GM23338 (cell line): ENCODE data around the gene RAB44. TPM values are rescaled to one million over a fixed set of nuclear protein-coding genes. Genes with fewer than 3 reads are reported as not detected.

ENCODE experiments used
- ATAC-seq: fragments of 200-7000 bp; cut with Tn5 transposase; 3 replicates; pipeline ENCODE4 v1.9.1; 2020
- DNase-seq: peaks from one replicate; pipeline ENCODE4 v3.0.0-alpha.2; 2015; ENCODE audit warnings: low spot score
- H2AFZ ChIP-seq: fragments of 200-600 bp; sonication (generic); 2 replicates; pipeline ENCODE4 v1.8.0; 2016; ENCODE audit warnings: antibody characterized with exemption, mild to moderate bottlenecking, moderate library complexity
- H3F3A ChIP-seq: fragments of 200-600 bp; sonication (generic); replicated peaks from 2 replicates; pipeline ENCODE4 v1.8.0; 2017; ENCODE audit warnings: antibody characterized with exemption, mixed run types, low read depth
- H3K27ac ChIP-seq: fragments of 200-600 bp; sonication (generic); 2 replicates; pipeline ENCODE4 v1.6.1; 2016; ENCODE audit warnings: low read depth
- H3K27me3 ChIP-seq: fragments of 200-600 bp; sonication (generic); 2 replicates; pipeline ENCODE4 v1.8.0; 2016; ENCODE audit warnings: mild to moderate bottlenecking, mixed run types, moderate library complexity; ENCODE audit not compliant: insufficient read depth
- H3K36me3 ChIP-seq: fragments of 200-600 bp; sonication (generic); 2 replicates; pipeline ENCODE4 v1.8.0; 2016; ENCODE audit warnings: mild to moderate bottlenecking; ENCODE audit not compliant: insufficient read depth
- H3K4me1 ChIP-seq: fragments of 200-600 bp; sonication (generic); 2 replicates; pipeline ENCODE4 v1.8.0; 2016; ENCODE audit warnings: mild to moderate bottlenecking, moderate library complexity; ENCODE audit not compliant: insufficient read depth
- H3K4me2 ChIP-seq: fragments of 200-600 bp; sonication (generic); 2 replicates; pipeline ENCODE4 v1.7.1; 2017; ENCODE audit warnings: mixed run types
- H3K4me3 ChIP-seq: fragments of 200-600 bp; sonication (generic); 2 replicates; pipeline ENCODE4 v1.6.1; 2016; ENCODE audit warnings: mixed run types
- H3K79me2 ChIP-seq: fragments of 200-600 bp; sonication (generic); replicated peaks from 2 replicates; pipeline ENCODE4 v1.8.0; 2017; ENCODE audit warnings: mild to moderate bottlenecking; ENCODE audit not compliant: insufficient read depth
- H3K9me2 ChIP-seq: fragments of 200-600 bp; sonication (generic); 2 replicates; pipeline ENCODE4 v1.8.0; 2017; ENCODE audit not compliant: insufficient read depth
- H4K20me1 ChIP-seq: fragments of 200-600 bp; sonication (generic); replicated peaks from 2 replicates; pipeline ENCODE4 v1.8.0; 2017; ENCODE audit warnings: mild to moderate bottlenecking; ENCODE audit not compliant: insufficient read depth
- H3K27ac Mint-ChIP-seq: 2 replicates; pipeline ENCODE4 v1.8.0; 2020; ENCODE audit warnings: inconsistent platforms, mild to moderate bottlenecking, moderate library complexity, mixed read lengths
- H3K27me3 Mint-ChIP-seq: 3 replicates; pipeline ENCODE4 v1.8.0; 2022; ENCODE audit warnings: low read depth, mild to moderate bottlenecking, moderate library complexity, mixed read lengths, inconsistent platforms; ENCODE audit not compliant: insufficient read depth, poor library complexity
- H3K36me3 Mint-ChIP-seq: 3 replicates; pipeline ENCODE4 v1.8.0; 2021; ENCODE audit warnings: low read depth, mild to moderate bottlenecking, inconsistent platforms, moderate library complexity, mixed read lengths
- H3K4me1 Mint-ChIP-seq: 3 replicates; pipeline ENCODE4 v1.8.0; 2020; ENCODE audit warnings: mild to moderate bottlenecking, inconsistent platforms, mixed read lengths
- H3K4me3 Mint-ChIP-seq: 3 replicates; pipeline ENCODE4 v1.8.0; 2021; ENCODE audit warnings: moderate library complexity, mild to moderate bottlenecking, inconsistent platforms, mixed read lengths
- H3K9me3 Mint-ChIP-seq: 3 replicates; pipeline ENCODE4 v1.8.0; 2020; ENCODE audit warnings: moderate library complexity, mild to moderate bottlenecking, inconsistent platforms, mixed read lengths
- CREB1 ChIP-seq: fragments of 250-450 bp; sonication (Bioruptor Pico); IDR thresholded peaks from 2 replicates; pipeline ENCODE4 v1.5.0; 2020; ENCODE audit warnings: low read depth, mild to moderate bottlenecking, moderate library complexity
- EZH2 ChIP-seq: fragments of 200-600 bp; sonication (generic); IDR thresholded peaks from one replicate; pipeline ENCODE4 v1.8.0; 2017; ENCODE audit warnings: antibody characterized with exemption, mild to moderate bottlenecking, low read depth; ENCODE audit not compliant: unreplicated experiment
- EZH2phosphoT487 ChIP-seq: fragments of 200-600 bp; sonication (generic); IDR thresholded peaks from one replicate; pipeline ENCODE4 v1.8.1; 2018; ENCODE audit warnings: antibody characterized with exemption; ENCODE audit not compliant: unreplicated experiment
- JUNB ChIP-seq: IDR thresholded peaks from one replicate; pipeline ENCODE4 v1.6.1; 2016; ENCODE audit warnings: antibody characterized with exemption; ENCODE audit not compliant: unreplicated experiment
- NANOG ChIP-seq: IDR thresholded peaks from 2 replicates; pipeline ENCODE4 v1.6.1; 2016; ENCODE audit warnings: antibody characterized with exemption, borderline replicate concordance
- POLR2AphosphoS5 ChIP-seq: IDR thresholded peaks from 2 replicates; pipeline ENCODE4 v1.6.1; 2016; ENCODE audit warnings: antibody characterized with exemption, low read depth
- REST ChIP-seq: IDR thresholded peaks from one replicate; pipeline ENCODE4 v1.6.1; 2018; ENCODE audit warnings: antibody characterized with exemption; ENCODE audit not compliant: unreplicated experiment
- STAT1 ChIP-seq: IDR thresholded peaks from one replicate; pipeline ENCODE4 v1.6.1; 2016; ENCODE audit warnings: antibody characterized with exemption; ENCODE audit not compliant: unreplicated experiment
- ZNF114 ChIP-seq: fragments of 250-450 bp; sonication (Bioruptor Pico); IDR thresholded peaks from 2 replicates; pipeline ENCODE4 v1.5.0; 2020; ENCODE audit warnings: mild to moderate bottlenecking, moderate library complexity
- ZNF331 ChIP-seq: fragments of 250-450 bp; sonication (Bioruptor Pico); IDR thresholded peaks from 2 replicates; pipeline ENCODE4 v1.5.0; 2020; ENCODE audit warnings: low read depth, mild to moderate bottlenecking, moderate library complexity
- polyA plus RNA-seq: library from polyadenylated mRNA; unstranded; fragments of >200 nt; fragmentation: Nextera tagmentation; extraction: Ambion mirVana; gene quantifications from 2 replicates; pipeline ENCODE4 v1.2.1, GENCODE V29; 2016
- total RNA-seq: library from RNA; depleted of rRNA; stranded (reverse); fragments of >200 nt; shearing (Covaris generic); gene quantifications from 2 replicates; pipeline ENCODE4 v1.2.3, GENCODE V29; 2014
- TF ChIP-seq, protein P1 (sequence below): IDR thresholded peaks from 2 replicates; pipeline ENCODE4 v1.6.1; 2016; ENCODE audit warnings: antibody characterized with exemption
- TF ChIP-seq, protein P2 (sequence below): fragments of 250-450 bp; sonication (Bioruptor Pico); IDR thresholded peaks from 2 replicates; pipeline ENCODE4 v1.5.0; 2020; ENCODE audit warnings: mild to moderate bottlenecking, moderate library complexity
- TF ChIP-seq, protein P3 (sequence below), 2 experiments: fragments of 200-600 bp in 1 of 2; sonication (generic) in 1 of 2; conservative IDR thresholded peaks; 2 replicates each; pipeline versions ENCODE4 v1.5.1 to v1.6.1; 2016 to 2017; ENCODE audit warnings: antibody characterized with exemption in 2 of 2, low read depth in 2 of 2, mild to moderate bottlenecking in 2 of 2, moderate library complexity in 1 of 2

RAB44 gene
- total and polyA plus RNA-seq, 2 experiments from 2014 or later: not detected

- no peak overlapping the region for H3K27ac Mint-ChIP-seq
- 0 out of 2 replicates have a peak overlapping the region, but pooled peaks have one; percentile 59 for H2AFZ ChIP-seq
- H3F3A ChIP-seq: 0 out of 2 replicates have a peak, but pooled peaks cover under 1% of the 10 kb centered on the region
- TF ChIP-seq JUNB (no peak), ZNF114 (CRISPR knock-in tag) (no peak), EZH2phosphoT487 (no peak), NANOG (no peak), STAT1 (no peak), CREB1 (CRISPR knock-in tag) (no peak), EZH2 (no peak), REST (no peak), ZNF331 (CRISPR knock-in tag) (no peak), POLR2AphosphoS5 (no peak)
- TF ChIP-seq, protein P1, sequence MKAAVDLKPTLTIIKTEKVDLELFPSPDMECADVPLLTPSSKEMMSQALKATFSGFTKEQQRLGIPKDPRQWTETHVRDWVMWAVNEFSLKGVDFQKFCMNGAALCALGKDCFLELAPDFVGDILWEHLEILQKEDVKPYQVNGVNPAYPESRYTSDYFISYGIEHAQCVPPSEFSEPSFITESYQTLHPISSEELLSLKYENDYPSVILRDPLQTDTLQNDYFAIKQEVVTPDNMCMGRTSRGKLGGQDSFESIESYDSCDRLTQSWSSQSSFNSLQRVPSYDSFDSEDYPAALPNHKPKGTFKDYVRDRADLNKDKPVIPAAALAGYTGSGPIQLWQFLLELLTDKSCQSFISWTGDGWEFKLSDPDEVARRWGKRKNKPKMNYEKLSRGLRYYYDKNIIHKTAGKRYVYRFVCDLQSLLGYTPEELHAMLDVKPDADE: no peak
- TF ChIP-seq, protein P2, sequence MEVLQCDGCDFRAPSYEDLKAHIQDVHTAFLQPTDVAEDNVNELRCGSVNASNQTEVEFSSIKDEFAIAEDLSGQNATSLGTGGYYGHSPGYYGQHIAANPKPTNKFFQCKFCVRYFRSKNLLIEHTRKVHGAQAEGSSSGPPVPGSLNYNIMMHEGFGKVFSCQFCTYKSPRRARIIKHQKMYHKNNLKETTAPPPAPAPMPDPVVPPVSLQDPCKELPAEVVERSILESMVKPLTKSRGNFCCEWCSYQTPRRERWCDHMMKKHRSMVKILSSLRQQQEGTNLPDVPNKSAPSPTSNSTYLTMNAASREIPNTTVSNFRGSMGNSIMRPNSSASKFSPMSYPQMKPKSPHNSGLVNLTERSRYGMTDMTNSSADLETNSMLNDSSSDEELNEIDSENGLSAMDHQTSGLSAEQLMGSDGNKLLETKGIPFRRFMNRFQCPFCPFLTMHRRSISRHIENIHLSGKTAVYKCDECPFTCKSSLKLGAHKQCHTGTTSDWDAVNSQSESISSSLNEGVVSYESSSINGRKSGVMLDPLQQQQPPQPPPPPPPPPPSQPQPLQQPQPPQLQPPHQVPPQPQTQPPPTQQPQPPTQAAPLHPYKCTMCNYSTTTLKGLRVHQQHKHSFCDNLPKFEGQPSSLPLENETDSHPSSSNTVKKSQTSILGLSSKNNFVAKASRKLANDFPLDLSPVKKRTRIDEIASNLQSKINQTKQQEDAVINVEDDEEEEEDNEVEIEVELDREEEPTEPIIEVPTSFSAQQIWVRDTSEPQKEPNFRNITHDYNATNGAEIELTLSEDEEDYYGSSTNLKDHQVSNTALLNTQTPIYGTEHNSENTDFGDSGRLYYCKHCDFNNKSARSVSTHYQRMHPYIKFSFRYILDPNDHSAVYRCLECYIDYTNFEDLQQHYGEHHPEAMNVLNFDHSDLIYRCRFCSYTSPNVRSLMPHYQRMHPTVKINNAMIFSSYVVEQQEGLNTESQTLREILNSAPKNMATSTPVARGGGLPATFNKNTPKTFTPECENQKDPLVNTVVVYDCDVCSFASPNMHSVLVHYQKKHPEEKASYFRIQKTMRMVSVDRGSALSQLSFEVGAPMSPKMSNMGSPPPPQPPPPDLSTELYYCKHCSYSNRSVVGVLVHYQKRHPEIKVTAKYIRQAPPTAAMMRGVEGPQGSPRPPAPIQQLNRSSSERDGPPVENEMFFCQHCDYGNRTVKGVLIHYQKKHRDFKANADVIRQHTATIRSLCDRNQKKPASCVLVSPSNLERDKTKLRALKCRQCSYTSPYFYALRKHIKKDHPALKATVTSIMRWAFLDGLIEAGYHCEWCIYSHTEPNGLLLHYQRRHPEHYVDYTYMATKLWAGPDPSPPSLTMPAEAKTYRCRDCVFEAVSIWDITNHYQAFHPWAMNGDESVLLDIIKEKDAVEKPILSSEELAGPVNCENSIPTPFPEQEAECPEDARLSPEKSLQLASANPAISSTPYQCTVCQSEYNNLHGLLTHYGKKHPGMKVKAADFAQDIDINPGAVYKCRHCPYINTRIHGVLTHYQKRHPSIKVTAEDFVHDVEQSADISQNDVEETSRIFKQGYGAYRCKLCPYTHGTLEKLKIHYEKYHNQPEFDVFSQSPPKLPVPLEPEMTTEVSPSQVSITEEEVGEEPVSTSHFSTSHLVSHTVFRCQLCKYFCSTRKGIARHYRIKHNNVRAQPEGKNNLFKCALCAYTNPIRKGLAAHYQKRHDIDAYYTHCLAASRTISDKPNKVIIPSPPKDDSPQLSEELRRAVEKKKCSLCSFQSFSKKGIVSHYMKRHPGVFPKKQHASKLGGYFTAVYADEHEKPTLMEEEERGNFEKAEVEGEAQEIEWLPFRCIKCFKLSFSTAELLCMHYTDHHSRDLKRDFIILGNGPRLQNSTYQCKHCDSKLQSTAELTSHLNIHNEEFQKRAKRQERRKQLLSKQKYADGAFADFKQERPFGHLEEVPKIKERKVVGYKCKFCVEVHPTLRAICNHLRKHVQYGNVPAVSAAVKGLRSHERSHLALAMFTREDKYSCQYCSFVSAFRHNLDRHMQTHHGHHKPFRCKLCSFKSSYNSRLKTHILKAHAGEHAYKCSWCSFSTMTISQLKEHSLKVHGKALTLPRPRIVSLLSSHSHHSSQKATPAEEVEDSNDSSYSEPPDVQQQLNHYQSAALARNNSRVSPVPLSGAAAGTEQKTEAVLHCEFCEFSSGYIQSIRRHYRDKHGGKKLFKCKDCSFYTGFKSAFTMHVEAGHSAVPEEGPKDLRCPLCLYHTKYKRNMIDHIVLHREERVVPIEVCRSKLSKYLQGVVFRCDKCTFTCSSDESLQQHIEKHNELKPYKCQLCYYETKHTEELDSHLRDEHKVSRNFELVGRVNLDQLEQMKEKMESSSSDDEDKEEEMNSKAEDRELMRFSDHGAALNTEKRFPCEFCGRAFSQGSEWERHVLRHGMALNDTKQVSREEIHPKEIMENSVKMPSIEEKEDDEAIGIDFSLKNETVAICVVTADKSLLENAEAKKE: no peak
- TF ChIP-seq, protein P3, sequence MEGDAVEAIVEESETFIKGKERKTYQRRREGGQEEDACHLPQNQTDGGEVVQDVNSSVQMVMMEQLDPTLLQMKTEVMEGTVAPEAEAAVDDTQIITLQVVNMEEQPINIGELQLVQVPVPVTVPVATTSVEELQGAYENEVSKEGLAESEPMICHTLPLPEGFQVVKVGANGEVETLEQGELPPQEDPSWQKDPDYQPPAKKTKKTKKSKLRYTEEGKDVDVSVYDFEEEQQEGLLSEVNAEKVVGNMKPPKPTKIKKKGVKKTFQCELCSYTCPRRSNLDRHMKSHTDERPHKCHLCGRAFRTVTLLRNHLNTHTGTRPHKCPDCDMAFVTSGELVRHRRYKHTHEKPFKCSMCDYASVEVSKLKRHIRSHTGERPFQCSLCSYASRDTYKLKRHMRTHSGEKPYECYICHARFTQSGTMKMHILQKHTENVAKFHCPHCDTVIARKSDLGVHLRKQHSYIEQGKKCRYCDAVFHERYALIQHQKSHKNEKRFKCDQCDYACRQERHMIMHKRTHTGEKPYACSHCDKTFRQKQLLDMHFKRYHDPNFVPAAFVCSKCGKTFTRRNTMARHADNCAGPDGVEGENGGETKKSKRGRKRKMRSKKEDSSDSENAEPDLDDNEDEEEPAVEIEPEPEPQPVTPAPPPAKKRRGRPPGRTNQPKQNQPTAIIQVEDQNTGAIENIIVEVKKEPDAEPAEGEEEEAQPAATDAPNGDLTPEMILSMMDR (conservative IDR thresholded peaks at IDR 0.05; ENCODE audit: low read depth in 2 of 2): no peak
- peaks cover 36% of the 10 kb centered on the region for H3K4me1 Mint-ChIP-seq
- peaks cover 9% of the 10 kb centered on the region for H3K27me3 Mint-ChIP-seq
- no peaks in the 10 kb centered on the region for H3K36me3 ChIP-seq
- H3K4me3 Mint-ChIP-seq: no peak overlapping the region
- no peaks in the 10 kb centered on the region for H3K9me3 Mint-ChIP-seq
- peaks cover 4% of the 10 kb centered on the region; the same call in 1 of the 2 replicates for H3K9me2 ChIP-seq
- ATAC-seq (no peak), DNase-seq (no peak)
- H3K27me3 ChIP-seq: no peaks in the 10 kb centered on the region
- no peaks in the 10 kb centered on the region for H3K36me3 Mint-ChIP-seq
- no peaks in the 10 kb centered on the region for H3K79me2 ChIP-seq
- H4K20me1 ChIP-seq: no peaks in the 10 kb centered on the region
- H3K4me2 ChIP-seq: 0 out of 2 replicates have a peak overlapping the region, but pooled peaks have one; percentile 32
- H3K4me1 ChIP-seq: peaks cover 37% of the 10 kb centered on the region
- no peak overlapping the region for H3K4me3 ChIP-seq
- H3K27ac ChIP-seq: no peak overlapping the region
Observed at GRCh38 chr6:36669002-36669401, 28.6 kb upstream of the RAB44 start.
